Smooth muscle cell of the umbilical artery (primary cell): ENCODE results near the gene TAF11L11. TPM values are rescaled to one million over a fixed set of nuclear protein-coding genes. Genes with fewer than 3 reads are reported as not detected.

ENCODE experiments used
- total RNA-seq: library from RNA; depleted of rRNA; stranded (reverse); fragments of >200 nt; gene quantifications from 2 replicates; pipeline ENCODE4 v1.2.3, GENCODE V29; 2014

The TAF11L11 gene
- total RNA-seq, result not detected in 2 replicates

GRCh38 chr5:17603880-17604279 is at the start of gene TAF11L11:
Gene TAF11L11, plus strand, starts transcription at chr5:17604183.

GRCh38 chr5:17585658-17586057 is 18.3 kb upstream of the TAF11L11 start, which contains the start of gene TAF11L7:
Gene TAF11L7, minus strand, starts transcription at chr5:17585758.

GRCh38 chr5:17590860-17591259 is 13.1 kb upstream of the TAF11L11 start, which contains the start of gene TAF11L8:
Gene TAF11L8, minus strand, starts transcription at chr5:17590960.

GRCh38 chr5:17594255-17594654 is 9.7 kb upstream of the TAF11L11 start, which contains the start of gene TAF11L9:
Gene TAF11L9, minus strand, starts transcription at chr5:17594394.

GRCh38 chr5:17597728-17598127 is 6.3 kb upstream of the TAF11L11 start, which contains the start of gene TAF11L10:
Gene TAF11L10, minus strand, starts transcription at chr5:17597828.

GRCh38 chr5:17610092-17610491 is 6.1 kb downstream of the TAF11L11 start, which contains the start of gene TAF11L12:
Gene TAF11L12, plus strand, starts transcription at chr5:17610392.

GRCh38 chr5:17631788-17632187 is 27.8 kb downstream of the TAF11L11 start, which contains the start of gene TAF11L13:
Gene TAF11L13, plus strand, starts transcription at chr5:17632088.

GRCh38 chr5:17634160-17634559 is 30.2 kb downstream of the TAF11L11 start, which contains the start of gene TAF11L14:
Gene TAF11L14, plus strand, starts transcription at chr5:17634460.

Other genes starting within 250 kb of the TAF11L11 start
- gene TAF11L2, start 106.0 kb upstream of the TAF11L11 start, total RNA-seq, result not detected in 2 replicates
- gene TAF11L3, start 85.8 kb upstream of the TAF11L11 start, total RNA-seq, result not detected in 2 replicates
- gene TAF11L4, start 82.4 kb upstream of the TAF11L11 start, total RNA-seq, result not detected in 2 replicates
- gene TAF11L5, start 78.9 kb upstream of the TAF11L11 start, total RNA-seq, result not detected in 2 replicates
- gene TAF11L6, start 75.5 kb upstream of the TAF11L11 start, total RNA-seq, result not detected in 2 replicates
- not detected in 2 replicates for gene TAF11L7, start 18.4 kb upstream of the TAF11L11 start, total RNA-seq
- not detected in 2 replicates for gene TAF11L8, start 13.2 kb upstream of the TAF11L11 start, total RNA-seq
- gene TAF11L9, start 9.8 kb upstream of the TAF11L11 start, total RNA-seq, result not detected in 2 replicates
- not detected in 2 replicates for gene TAF11L10, start 6.4 kb upstream of the TAF11L11 start, total RNA-seq
- gene TAF11L12, start 6.2 kb downstream of the TAF11L11 start, total RNA-seq, result not detected in 2 replicates
- gene TAF11L13, start 27.9 kb downstream of the TAF11L11 start, total RNA-seq, result not detected in 2 replicates
- gene TAF11L14, start 30.3 kb downstream of the TAF11L11 start, total RNA-seq, result not detected in 2 replicates